ENCODE results near the gene SORD.

The SORD gene

DNA sequence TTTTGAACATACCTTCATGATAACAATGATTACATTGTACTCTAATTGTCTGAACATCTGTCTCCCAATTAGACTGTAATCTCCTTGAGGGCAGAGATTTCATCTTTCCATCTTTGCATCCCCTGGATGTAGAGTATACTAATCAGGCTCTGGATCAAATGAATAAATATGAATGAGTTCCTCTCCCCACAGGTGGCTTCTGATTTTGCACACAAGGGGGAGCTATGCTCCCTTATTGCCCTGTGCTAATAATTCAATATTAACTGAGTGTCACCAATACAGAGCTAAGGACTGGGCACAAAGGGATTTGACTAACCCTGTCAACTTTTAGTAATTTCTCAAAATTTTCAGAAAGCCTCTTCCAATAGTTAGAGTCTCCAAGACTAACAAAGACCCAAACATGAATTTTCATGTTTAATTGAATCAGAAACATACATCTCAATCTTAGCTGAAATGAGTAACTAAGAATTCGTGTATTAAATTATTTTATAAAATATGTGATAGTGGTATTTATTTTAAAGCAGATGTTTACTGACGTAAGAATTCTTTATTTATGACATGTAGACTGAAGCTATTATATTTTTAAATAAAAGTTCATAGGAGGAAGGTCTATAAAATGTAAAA is 103.7 kb downstream of the SORD start:
- TF ChIP-seq, protein P1, sequence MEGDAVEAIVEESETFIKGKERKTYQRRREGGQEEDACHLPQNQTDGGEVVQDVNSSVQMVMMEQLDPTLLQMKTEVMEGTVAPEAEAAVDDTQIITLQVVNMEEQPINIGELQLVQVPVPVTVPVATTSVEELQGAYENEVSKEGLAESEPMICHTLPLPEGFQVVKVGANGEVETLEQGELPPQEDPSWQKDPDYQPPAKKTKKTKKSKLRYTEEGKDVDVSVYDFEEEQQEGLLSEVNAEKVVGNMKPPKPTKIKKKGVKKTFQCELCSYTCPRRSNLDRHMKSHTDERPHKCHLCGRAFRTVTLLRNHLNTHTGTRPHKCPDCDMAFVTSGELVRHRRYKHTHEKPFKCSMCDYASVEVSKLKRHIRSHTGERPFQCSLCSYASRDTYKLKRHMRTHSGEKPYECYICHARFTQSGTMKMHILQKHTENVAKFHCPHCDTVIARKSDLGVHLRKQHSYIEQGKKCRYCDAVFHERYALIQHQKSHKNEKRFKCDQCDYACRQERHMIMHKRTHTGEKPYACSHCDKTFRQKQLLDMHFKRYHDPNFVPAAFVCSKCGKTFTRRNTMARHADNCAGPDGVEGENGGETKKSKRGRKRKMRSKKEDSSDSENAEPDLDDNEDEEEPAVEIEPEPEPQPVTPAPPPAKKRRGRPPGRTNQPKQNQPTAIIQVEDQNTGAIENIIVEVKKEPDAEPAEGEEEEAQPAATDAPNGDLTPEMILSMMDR (IDR thresholded peaks at IDR 0.05; ENCODE audit: insufficient read depth, missing control alignments) = peak; percentile 75
- FAIRE-seq (no peak), DNase-seq (ENCODE audit: insufficient read length, low spot score) (no peak)
